HG03280 (cell line): Measurements from ENCODE around the gene WDR33.

Experiments used
- ATAC-seq: cut with Tn5 transposase; IDR thresholded peaks from one replicate; pipeline ENCODE4 v1.9.1; 2021; ENCODE audit warnings: mild to moderate bottlenecking, moderate library complexity; ENCODE audit not compliant: unreplicated experiment

Gene WDR33

DNA sequence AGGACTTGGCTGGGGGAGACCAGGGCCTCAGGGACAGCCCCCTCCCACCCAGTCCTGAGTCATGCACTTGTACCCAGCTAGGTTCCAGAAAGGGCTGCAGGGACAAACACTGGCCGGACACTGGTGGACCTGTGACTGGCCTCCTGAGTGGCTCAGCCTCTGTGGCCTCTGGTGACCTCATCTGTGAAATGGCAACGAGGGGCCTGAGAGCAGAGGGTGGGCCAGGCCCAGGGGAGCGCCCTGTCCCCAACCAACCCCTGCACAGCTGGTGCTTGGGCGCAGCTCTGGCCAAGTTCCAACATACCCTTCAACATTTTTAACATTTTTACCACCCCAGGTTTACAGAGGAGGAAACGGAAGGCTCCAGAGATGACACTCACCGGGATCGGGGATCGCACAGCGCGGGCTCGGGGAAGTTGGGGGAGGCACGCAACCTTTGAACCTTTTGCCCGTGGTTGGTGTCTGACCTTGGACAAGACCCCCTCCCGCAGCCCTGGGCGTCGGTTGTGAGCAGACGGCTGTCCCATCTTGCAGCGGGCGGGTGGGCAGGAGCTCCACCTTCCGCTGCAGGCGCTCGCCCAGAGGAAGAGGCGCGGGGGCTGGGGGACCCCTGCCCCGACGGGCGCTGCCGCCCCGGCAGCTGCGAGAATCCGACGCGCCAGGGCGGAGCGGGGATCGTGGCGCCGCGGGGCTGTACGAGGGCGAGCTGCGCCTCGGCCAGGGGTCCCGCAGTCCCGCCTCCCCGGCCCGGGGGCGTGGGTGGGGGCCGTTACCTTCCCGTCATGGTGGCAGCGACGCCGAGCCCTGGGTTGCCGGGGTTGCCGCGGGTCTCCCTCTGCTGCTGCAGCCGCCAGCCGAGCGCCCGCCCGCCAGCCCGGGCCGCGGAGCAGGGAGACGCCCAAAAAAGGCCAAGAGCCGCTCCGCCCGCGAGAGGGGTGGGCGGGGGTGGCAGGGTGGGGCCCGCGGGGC lies 136.4 kb downstream of the WDR33 start:
- ATAC-seq = no peak

DNA sequence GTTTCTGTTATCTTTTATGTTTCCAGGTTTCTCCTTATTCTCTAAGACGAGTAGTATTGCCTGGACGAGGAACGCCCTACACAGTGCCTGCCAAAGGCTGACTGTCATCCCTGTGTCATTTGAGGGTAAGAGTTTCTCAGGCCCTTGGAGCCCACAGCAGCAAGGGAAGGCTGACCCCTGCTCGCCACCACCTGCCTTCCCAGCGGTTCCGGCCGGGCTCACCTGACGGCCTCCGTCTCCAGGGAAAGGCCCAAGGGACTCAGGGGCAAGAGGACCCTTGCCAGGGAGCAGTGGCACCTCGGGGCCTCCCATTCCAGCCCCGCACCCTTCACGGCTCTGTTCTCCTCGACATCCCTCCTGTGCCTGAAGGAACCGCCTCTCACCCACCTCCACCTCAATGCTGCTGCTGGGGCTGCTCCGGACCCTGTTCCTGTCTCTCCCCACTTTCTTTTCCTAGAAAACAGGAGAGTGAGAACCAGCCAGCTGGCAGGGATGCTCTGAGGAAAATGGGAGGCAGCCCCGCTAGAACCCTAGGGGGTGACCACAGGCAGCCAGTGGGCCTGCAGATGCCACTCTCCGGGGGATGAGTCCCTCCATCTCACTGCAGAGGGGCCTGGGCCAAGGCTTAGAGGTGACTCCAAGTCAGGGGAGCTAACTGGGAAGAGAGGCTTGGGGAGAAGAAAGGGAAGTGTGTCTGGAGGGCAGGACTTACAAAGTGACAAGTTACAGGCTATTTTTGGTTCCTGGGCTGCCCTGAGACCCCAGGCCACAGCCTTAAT lies 137.5 kb downstream of the WDR33 start:
- no peak for ATAC-seq

DNA sequence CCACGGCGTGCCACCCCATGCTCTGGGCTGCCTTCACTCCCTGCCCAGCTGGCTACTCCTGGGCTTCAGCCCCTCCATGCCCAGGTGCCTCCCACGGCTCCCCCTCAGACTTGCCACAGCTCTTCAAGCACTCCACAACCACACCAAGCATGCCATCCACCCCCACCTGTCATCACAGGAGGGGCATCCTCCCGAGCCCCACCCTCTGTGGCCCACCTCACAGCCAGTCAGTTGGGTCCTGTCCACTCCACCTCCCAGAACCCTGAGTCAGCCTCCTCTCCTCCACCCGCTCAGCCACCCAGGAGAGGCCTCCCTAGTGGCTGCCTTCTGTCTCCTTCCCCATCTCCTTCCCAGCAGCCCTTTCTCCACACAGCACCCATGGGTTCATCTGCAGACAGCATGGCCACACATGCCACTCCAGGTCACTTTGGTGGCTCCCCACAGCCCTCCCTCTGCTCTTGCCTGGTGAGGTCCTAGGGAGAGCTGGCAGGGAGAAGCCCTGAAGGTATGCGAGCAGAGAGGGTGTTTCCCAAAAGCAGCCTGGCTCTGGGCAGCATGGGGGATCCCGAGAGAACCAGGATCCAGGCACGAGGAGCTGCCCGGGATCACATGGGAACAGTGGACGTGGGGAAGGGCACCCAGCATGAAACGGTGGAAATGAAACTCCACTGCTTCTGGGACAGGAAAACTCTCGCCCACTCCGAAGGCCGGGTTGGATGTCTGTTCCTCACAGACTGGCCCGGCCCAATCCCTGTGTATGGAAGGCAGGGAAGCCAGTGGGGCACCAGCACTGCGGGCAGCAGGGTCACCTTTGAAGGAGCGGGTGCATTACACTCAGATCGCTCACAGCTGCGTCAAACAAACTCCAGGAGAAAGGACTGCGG lies 138.4 kb downstream of the WDR33 start:
- no peak for ATAC-seq

DNA sequence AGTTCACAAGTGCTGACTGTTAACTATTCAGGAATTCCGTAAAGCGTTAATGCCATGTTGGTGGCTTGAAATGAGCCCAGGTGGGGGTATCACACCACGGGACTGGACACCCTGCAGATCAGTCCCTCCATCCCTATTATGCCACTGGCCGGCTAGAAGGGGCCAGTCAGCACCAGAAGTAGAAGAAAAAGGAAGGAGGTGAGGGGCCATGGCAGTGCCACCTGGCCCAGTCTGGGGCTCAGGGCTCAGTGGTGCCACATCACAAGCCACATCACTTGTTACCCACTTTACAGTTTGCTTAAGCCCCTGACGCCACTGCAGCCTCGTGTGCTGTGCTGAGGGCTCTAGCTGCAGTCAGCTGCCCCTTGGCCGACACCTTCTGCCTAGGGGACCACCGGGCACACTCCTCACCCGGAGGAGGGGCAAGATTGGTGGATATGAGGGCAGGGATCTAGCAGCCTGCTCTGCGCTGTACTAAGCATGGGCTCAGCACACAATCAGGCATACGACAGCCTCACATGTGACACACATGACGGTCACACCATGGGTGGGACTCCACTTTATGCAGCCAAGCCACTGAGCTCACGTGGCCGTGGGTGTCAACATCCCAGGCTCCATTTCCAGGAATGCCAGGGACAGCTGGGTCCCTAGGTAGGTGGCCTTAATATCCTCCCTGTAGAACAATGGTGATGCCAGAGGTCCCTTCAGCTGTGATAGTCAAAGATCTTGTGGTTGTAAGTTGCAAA lies 139.2 kb downstream of the WDR33 start:
- ATAC-seq = no peak

DNA sequence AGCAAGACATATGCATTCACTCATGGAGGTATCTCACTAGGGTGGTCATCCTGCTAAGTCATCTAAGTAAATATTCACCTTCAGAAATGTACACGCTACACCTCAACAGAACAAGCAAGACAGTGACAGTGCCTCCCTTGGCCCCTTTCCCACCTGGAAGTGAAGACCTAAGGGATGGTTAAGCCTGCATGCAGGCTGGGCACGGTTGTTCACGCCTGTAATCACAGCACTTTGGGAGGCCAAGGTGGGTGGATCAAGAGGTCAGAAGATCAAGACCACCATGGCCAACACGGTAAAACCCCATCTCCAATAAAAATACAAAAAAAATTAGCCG lies 140.0 kb downstream of the WDR33 start:
- ATAC-seq = no peak

DNA sequence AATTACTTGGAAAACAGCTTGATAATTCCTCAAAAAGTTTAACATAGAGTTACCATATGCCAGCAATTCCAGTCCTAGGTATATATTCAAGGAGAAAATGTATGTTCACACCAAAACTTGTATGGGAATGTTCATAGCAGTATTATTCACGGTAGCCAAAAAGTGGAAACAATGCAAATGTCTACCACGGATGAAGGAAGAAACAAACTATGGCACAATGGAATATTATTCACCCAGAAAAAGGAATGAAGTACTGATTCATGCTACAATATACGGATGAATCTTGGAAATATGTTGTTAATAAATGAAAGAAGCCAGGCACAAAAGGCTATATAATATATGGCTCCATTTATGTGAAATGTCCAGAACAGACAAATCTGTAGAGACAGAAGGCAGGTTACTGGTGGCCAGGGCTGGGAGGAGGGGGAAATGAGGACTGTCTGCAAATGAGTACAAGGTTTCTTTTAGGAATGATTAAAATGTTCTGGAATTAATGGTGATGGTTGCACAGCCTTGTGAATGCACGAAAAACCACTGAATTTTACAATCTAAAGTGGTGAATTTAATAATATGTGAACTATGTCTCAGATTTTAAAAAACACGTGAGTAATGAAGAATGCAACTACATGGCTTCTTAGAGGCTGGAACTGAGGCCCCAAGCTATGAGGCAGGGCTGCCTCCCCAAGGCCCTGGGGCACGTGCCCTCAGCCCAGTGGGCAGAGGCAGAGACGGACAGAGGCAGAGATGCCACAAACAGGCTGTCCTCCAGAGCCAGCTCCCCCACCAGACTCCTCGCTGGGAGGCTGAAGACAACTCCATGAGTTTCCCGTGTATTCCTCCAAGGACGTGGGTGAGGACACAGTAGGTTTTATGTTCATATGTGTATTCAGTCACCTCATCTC lies 140.7 kb downstream of the WDR33 start:
- no peak for ATAC-seq

DNA sequence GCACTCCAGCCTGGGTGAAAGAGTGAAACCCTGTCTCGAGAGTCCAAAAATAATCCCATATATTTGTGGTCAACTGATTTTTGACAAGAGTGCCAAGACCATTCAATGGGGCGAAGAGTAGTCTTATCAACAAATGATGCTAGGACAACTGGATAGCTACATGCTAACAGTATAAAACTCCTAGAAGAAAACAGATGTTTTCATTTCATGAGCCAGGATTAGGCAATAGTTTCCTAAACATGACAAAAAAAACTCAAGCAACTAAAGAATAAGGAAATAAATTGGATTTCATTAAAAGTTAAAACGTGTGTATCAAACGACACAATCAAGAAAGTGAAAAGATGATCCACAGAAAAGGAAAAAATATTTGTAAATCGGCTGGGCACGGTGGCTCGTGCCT lies 141.9 kb downstream of the WDR33 start:
- no peak for ATAC-seq

DNA sequence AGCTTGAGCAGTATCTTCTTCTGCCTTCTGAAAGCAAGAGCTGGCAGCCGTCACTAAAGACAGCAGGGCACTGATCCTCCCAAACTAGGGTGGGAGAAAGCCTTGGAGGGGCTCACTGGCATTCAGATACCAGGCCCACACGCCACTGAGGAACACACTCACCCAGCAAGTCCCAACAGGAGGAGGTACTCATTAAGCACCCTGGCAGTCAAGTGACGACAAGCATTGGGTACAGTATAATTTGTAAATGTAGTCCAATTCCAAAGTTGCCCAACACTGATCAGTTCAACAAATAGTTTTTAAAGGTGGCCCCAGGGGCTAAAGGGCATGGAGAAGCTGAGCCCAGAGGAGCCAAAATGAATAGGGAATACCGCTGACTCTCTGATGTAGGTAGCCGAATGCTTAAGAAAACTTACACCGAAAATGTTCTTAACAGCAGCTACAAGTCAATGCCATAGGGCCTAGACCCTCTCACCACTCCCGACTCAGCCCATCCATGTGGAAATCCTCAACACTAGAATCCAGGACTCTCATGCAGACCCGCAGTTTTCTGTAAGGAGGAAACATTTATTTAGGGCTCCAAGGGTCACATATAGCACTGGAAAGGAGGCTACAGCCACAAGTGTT lies 145.6 kb downstream of the WDR33 start:
- no peak for ATAC-seq

DNA sequence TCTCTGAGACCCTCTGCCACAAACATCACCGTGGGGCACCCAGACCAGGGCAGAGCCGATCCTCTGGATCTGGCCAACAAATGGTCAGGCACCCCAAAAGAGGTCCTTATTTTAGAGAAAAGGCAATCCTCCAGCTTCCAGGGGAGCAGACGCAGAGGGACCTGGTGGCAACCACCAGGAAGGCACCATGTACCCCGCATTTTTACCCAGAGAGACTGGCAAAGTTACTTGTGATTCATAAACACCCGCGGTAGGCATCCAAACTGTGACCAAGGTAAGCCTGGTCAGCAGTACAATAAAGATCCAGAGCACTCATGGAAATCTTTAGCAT lies 146.1 kb downstream of the WDR33 start:
- no peak for ATAC-seq

DNA sequence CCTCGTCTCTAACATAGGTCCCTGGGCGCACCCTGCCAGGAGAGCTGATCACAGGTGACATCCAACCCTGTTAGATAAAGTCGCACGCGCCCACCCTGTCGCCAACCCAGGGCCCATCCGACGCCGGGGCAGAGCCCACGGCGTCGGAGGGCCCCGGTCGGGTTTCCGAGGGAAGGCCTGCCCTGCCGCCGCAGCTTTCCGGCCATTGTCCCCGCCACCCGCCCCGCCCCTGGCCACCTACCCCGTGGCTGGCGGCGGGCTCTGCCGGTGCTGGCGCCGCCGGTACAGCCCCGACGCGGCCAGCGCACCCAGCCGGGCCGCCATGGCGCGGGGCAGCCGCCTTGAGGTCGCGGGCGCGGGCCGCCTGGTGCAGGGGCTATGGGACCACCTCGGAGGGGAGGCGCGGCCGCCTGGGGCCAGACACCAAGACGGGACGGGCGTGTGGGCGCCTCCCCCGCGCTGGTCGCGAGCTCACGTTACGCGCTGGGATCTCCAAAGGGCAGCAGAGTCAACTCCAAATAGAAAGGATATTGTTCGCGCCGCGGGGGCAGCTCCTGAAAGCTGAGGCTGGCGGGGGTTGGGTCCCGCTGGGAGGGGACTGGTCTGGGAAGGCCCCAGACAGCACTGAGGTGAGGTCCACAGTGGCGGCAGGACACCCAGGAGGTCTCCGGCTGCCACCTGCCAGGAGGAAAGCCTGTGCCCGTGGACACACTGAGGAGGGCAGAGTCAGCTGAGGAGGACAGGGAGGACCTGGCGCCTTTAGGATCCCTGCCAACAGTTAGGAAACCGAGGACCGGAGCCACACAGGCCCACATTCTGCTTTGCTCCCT lies 146.7 kb downstream of the WDR33 start:
- no peak for ATAC-seq

DNA sequence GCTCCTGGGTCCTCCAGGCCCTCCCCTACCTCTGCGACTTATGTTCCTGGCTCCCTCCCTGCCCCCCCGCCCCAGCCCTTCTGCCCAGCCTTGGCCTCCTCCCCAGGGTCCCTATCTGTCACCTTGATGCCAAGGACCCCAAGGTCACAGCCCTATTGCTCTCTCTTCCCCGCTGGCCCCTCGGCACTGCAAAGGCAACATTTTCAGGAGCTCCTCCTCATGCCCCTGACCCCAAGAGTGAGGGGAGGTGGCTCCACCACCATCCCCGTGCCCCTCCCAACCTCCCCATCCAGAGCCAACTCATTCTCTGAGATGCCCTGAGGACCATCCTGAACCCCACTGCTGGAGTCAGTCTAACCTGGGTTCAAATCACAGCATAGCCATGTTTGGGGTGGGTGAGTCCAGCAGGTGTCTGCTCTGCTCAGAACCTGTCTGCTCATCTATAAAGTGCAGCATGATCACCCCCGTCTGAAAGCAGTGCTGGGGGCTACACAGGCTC lies 147.4 kb downstream of the WDR33 start:
- ATAC-seq = no peak

DNA sequence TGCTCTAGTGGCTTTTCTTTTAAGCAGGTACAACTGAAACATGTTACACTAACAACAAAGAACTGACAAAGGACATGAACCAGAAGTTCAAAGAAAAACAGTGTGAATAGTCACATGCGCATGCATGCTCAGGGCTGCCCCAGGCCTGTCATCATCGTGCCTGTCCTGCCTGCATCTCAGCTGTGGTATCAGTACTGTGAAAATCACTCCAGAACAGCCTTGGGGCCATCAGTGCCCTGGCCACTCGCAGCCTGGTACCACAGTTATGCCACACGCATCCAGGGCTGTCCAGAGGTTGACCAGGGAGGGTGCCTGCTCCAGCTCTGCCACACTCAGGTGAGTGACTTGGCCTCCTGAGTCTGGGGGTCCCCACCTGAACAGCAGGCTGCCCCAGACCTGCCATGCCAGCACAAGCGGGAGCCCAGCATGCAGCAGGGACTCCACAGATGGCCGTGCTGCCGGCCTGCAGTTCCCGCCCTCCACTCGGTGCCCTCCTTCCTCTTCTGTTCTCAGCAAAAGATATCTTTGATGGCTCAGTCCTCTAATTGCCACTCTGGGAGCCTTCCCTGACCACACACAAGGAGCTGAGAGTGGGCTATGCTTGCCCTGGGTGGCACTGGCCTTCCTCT lies 147.9 kb downstream of the WDR33 start:
- ATAC-seq = no peak

DNA sequence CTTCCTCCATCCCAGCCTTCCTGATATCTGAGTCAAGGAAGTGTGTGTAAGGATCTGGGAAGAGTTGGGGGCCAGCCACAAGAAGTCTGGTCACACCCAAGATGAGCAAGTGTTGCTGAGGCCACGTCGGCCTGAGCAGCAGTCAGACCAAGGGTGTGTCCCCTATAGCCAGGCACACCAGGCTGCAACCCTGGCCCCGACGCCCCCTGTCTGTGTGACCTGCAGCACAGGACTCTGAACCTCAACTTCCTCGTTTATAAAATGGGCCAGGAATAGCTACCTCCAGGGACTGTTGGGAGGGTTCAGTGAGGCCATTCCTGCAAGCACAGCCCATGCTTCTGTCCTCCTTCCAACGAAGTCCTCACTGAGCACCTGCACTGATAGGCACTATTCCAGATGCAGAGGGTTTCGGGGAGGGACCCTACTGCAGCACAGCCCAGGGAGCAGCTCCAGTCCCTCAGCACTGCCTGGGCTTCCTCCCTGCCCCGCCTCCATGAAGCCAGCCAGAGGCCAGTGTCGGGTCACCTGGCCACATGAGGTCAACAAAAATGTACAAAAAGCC lies 148.9 kb downstream of the WDR33 start:
- ATAC-seq = no peak

DNA sequence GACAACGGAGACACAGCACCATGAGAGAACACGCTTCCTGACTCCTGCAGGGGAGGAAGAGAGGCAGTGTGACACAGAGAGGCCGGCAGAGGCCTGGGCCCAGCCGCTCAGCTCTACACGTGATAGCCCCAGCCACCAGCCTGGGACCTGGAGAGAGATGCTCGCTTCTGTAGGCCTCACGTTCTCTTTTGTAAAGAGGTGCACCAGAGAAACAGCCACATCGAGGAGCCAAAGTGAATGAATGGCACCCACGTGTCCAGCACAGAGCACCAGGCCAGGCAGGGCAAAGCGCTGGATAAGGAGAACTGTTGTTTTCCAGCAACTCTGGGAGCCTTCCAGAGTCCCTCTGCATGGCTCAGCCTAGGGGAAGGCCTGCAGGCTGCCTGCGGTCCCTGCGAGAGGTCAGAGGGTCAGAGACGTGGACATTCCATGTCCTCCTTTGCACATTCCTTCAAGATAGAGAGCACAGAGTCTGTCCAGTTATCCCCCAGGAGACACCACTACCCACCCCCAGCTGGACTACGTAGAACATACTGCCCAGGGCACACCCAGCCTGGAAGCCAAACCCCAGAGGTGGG lies 149.8 kb downstream of the WDR33 start:
- ATAC-seq = no peak

DNA sequence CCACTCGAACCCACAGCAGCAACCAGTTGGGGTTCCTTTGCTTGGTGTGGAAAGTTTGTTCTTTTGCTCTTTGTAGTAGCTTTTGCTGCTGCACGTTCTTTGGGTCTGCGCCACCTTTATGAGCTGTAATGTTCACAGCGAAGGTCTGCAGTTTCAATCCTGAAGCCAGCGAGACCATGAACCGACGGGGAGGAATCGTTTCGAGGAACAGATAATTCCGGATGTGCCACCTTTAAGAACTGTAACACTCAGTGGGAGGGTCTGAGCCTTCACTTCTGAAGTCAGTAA lies 150.7 kb downstream of the WDR33 start:
- ATAC-seq = no peak

DNA sequence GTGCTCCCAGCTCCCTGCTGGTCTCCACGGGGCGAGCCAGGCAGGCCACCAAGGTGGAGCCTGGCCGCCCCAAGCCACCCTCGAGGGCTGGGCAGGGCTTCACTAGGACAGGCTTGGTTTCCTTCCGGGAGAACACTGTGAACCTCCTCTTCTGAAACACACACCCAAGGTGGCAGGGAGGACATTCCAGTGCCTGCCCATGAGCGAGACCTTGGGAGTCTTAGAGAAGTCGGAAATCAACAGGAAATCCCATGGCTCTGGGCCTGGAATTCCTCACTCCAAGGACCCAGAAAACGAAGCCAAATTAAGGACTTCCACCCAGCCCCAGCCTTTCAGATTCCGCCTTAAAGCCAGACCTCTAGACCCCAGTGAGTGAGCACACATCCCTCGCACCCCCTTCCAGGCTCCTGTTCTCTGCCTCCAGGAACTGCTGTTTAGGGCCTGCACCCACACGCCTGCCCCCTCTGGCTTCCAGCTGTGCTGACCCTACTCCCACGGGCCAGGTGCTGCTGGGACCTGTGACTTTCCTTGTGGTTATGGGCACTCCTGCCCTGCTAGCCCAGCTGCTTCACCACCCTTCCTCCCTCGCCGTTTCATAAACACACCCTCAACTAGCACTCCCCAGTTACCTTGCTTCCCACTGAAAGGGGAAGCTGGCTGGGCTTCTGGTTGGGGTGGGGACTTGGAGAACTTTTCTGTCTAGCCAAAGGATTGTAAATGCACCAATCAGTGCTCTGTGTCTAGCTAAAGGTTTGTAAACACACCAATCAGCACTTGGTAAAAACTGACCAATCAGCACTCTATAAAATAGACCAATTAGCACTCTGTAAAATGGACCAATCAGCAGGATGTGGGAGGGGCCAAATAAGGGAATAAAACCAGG lies 151.3 kb downstream of the WDR33 start:
- ATAC-seq = no peak
